ENCODE data around the gene ADCY9. TPM values are rescaled to one million over a fixed set of nuclear protein-coding genes. Genes with fewer than 3 reads are reported as not detected.

ADCY9 gene
- polyA plus RNA-seq, 1 donor (not counting 4 experiments of a cell fraction or from before 2014, with no cell fraction given), result 3.0 TPM

GRCh38 chr16:4090351-4090851 lies 25.8 kb downstream of the ADCY9 start:
- FAIRE-seq (no peak), DNase-seq (ENCODE audit: low read depth, low spot score) (no peak)
- Histone ChIP-seq H3K9me1 (ENCODE audit: control insufficient read depth, extremely low read depth, insufficient read depth, low read length) (no peaks in the 10 kb centered on the region), H3K4me3 (ENCODE audit: control insufficient read depth in 2 of 3, extremely low read depth in 1 of 3, insufficient read depth in 2 of 3, low read depth in 1 of 3, low read length in 3 of 3) (no peak overlapping the region), H3K27me3 (ENCODE audit: control insufficient read depth, extremely low read depth, insufficient read depth, low read length) (no peaks in the 10 kb centered on the region), H3K36me3 (ENCODE audit: control insufficient read depth in 2 of 2, extremely low read depth in 1 of 2, insufficient read depth in 2 of 2, low read length in 2 of 2) (no peaks in the 10 kb centered on the region), H4K20me1 (ENCODE audit: control insufficient read depth, extremely low read depth, insufficient read depth, low read length) (no peaks in the 10 kb centered on the region), H3K4me2 (ENCODE audit: control insufficient read depth, extremely low read depth, insufficient read depth, low read depth, low read length) (no peak overlapping the region), H3K79me2 (ENCODE audit: control insufficient read depth, insufficient read depth, low read length) (no peaks in the 10 kb centered on the region), H3K27ac (ENCODE audit: control insufficient read depth, insufficient read depth, low read length) (no peak overlapping the region), H3K9me3 (ENCODE audit: control insufficient read depth, low read depth, low read length) (no peaks in the 10 kb centered on the region), H3K9ac (ENCODE audit: control insufficient read depth, extremely low read depth, insufficient read depth, low read length) (no peak overlapping the region), H3K4me1 (ENCODE audit: control insufficient read depth, extremely low read depth, insufficient read depth, low read length) (peaks cover 6% of the 10 kb centered on the region), H2AFZ (ENCODE audit: control insufficient read depth, low read length) (no peak overlapping the region)
- dilution Hi-C loops (cut with MboI; ENCODE audit: extremely low pct_ligation_motif_present, low sequenced_read_pairs), result no loop called here
- TF ChIP-seq CTCF (optimal IDR thresholded peaks at IDR 0.05 in 1 of 3, IDR thresholded peaks at IDR 0.05 in 1 of 3, conservative IDR thresholded peaks at IDR 0.05 in 1 of 3; ENCODE audit: extremely low read depth in 1 of 3, insufficient read depth in 2 of 3, low read length in 3 of 3) (no peak), EZH2 (IDR thresholded peaks at IDR 0.05; ENCODE audit: low read length) (no peak)

- H3K9ac ChIP-seq (ENCODE audit: control insufficient read depth, extremely low read depth, insufficient read depth, low read length), result no peak overlapping the region
- DNase-seq (ENCODE audit: low read depth, low spot score), result no peak
- no peak overlapping the region for H3K4me3 ChIP-seq (ENCODE audit: control insufficient read depth in 2 of 3, extremely low read depth in 1 of 3, insufficient read depth in 2 of 3, low read depth in 1 of 3, low read length in 3 of 3)
- peaks cover 6% of the 10 kb centered on the region for H3K4me1 ChIP-seq (ENCODE audit: control insufficient read depth, extremely low read depth, insufficient read depth, low read length)
- no peaks in the 10 kb centered on the region for H3K9me3 ChIP-seq (ENCODE audit: control insufficient read depth, low read depth, low read length)
- no peak overlapping the region for H3K27ac ChIP-seq (ENCODE audit: control insufficient read depth, insufficient read depth, low read length)
- no peaks in the 10 kb centered on the region for H3K9me1 ChIP-seq (ENCODE audit: control insufficient read depth, extremely low read depth, insufficient read depth, low read length)
- no peak overlapping the region for H3K4me2 ChIP-seq (ENCODE audit: control insufficient read depth, extremely low read depth, insufficient read depth, low read depth, low read length)
- H3K79me2 ChIP-seq (ENCODE audit: control insufficient read depth, insufficient read depth, low read length), result no peaks in the 10 kb centered on the region
- no peaks in the 10 kb centered on the region for H3K36me3 ChIP-seq (ENCODE audit: control insufficient read depth in 2 of 2, extremely low read depth in 1 of 2, insufficient read depth in 2 of 2, low read length in 2 of 2)
- TF ChIP-seq EZH2 (IDR thresholded peaks at IDR 0.05; ENCODE audit: low read length), result no peak
- no peaks in the 10 kb centered on the region for H4K20me1 ChIP-seq (ENCODE audit: control insufficient read depth, extremely low read depth, insufficient read depth, low read length)
- dilution Hi-C loops (cut with MboI; ENCODE audit: extremely low pct_ligation_motif_present, low sequenced_read_pairs), result no loop called here
- no peak overlapping the region for H2AFZ ChIP-seq (ENCODE audit: control insufficient read depth, low read length)
- no peak for FAIRE-seq
- H3K27me3 ChIP-seq (ENCODE audit: control insufficient read depth, extremely low read depth, insufficient read depth, low read length), result no peaks in the 10 kb centered on the region
Measured at GRCh38 chr16:4089811-4090301, 26.4 kb downstream of the ADCY9 start.
